ENCODE results near the gene B3GALT6.
A peak's percentile ranks its signal among the peaks of the same experiment; 100 is the strongest.

The B3GALT6 gene

GRCh38 chr1:1264026-1264425 is 32.0 kb downstream of the B3GALT6 start:
- POLR2A ChIA-PET: no interaction called here
- no peak for TF ChIP-seq SP1 (IDR thresholded peaks at IDR 0.05)
- TF ChIP-seq FOXK2 (IDR thresholded peaks at IDR 0.05): no peak
- no peak for TF ChIP-seq NFRKB (IDR thresholded peaks at IDR 0.05)
- TF ChIP-seq, protein P1, sequence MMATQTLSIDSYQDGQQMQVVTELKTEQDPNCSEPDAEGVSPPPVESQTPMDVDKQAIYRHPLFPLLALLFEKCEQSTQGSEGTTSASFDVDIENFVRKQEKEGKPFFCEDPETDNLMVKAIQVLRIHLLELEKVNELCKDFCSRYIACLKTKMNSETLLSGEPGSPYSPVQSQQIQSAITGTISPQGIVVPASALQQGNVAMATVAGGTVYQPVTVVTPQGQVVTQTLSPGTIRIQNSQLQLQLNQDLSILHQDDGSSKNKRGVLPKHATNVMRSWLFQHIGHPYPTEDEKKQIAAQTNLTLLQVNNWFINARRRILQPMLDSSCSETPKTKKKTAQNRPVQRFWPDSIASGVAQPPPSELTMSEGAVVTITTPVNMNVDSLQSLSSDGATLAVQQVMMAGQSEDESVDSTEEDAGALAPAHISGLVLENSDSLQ (IDR thresholded peaks at IDR 0.05): no peak
- no peak for TF ChIP-seq HDGF (IDR thresholded peaks at IDR 0.05; ENCODE audit: borderline replicate concordance)
- no peak for TF ChIP-seq CTBP1 (IDR thresholded peaks at IDR 0.05; ENCODE audit: borderline replicate concordance)
- no peak for TF ChIP-seq FOXA1 (IDR thresholded peaks at IDR 0.05)
- TF ChIP-seq ZNF384 (IDR thresholded peaks at IDR 0.05): no peak
- no peak for TF ChIP-seq BHLHE40 (IDR thresholded peaks at IDR 0.05; ENCODE audit: borderline replicate concordance)
- TF ChIP-seq SUZ12 (IDR thresholded peaks at IDR 0.05): no peak
- no peak for TF ChIP-seq ARNT (IDR thresholded peaks at IDR 0.05)
- no peak for TF ChIP-seq TARDBP (IDR thresholded peaks at IDR 0.05)
- no peak for DNase-seq (ENCODE audit: extremely low spot score)
- CTCF ChIA-PET: no interaction called here

DNA sequence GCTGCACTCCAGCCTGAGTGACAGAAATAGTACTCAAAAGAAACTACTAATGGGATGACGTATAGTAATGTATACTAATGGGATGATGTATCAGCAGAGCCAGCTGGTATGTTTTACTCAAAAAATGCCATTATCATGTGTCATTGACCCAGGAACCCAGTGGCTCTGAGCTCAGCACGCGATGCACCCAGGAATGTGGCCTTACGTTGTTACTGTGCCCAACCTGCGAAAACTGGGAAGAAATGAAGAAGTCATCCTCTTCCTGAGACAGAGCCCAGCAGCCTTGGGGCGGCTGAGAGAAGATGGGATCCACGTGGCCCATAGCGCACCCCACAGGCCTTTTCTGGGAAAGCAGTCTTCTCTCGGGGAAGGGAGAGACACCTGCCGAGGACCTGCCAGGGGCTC is 32.8 kb downstream of the B3GALT6 start:
- ChIA-PET POLR2A (no interaction called here), CTCF (no interaction called here)
- peak; percentile 54 for DNase-seq (ENCODE audit: extremely low spot score)
- TF ChIP-seq BHLHE40 (IDR thresholded peaks at IDR 0.05; ENCODE audit: borderline replicate concordance) (no peak), HDGF (IDR thresholded peaks at IDR 0.05; ENCODE audit: borderline replicate concordance) (no peak), SUZ12 (IDR thresholded peaks at IDR 0.05) (no peak), CTBP1 (IDR thresholded peaks at IDR 0.05; ENCODE audit: borderline replicate concordance) (no peak), L3MBTL2 (conservative IDR thresholded peaks at IDR 0.05) (no peak), FOXK2 (IDR thresholded peaks at IDR 0.05) (no peak), TARDBP (IDR thresholded peaks at IDR 0.05) (no peak), ARNT (IDR thresholded peaks at IDR 0.05) (no peak), FOXA1 (IDR thresholded peaks at IDR 0.05) (no peak), ZNF384 (IDR thresholded peaks at IDR 0.05) (no peak), NFRKB (IDR thresholded peaks at IDR 0.05) (no peak), LEF1 (IDR thresholded peaks at IDR 0.05; ENCODE audit: borderline replicate concordance) (no peak), ELF4 (IDR thresholded peaks at IDR 0.05) (no peak), SP1 (IDR thresholded peaks at IDR 0.05) (no peak), FOXM1 (IDR thresholded peaks at IDR 0.05; ENCODE audit: borderline replicate concordance) (no peak)
- TF ChIP-seq, protein P1 (IDR thresholded peaks at IDR 0.05): no peak

- TF ChIP-seq BHLHE40 (IDR thresholded peaks at IDR 0.05; ENCODE audit: borderline replicate concordance): no peak
- no peak for TF ChIP-seq SP1 (IDR thresholded peaks at IDR 0.05)
- TF ChIP-seq ARNT (IDR thresholded peaks at IDR 0.05): no peak
- no peak for TF ChIP-seq L3MBTL2 (conservative IDR thresholded peaks at IDR 0.05)
- TF ChIP-seq TARDBP (IDR thresholded peaks at IDR 0.05): no peak
- no peak for TF ChIP-seq HDGF (IDR thresholded peaks at IDR 0.05; ENCODE audit: borderline replicate concordance)
- no peak for TF ChIP-seq ZNF384 (IDR thresholded peaks at IDR 0.05)
- TF ChIP-seq FOXM1 (IDR thresholded peaks at IDR 0.05; ENCODE audit: borderline replicate concordance): no peak
- no peak for TF ChIP-seq FOXK2 (IDR thresholded peaks at IDR 0.05)
- no peak for TF ChIP-seq NFRKB (IDR thresholded peaks at IDR 0.05)
- TF ChIP-seq, protein P1 (IDR thresholded peaks at IDR 0.05): no peak
- no peak for DNase-seq (ENCODE audit: extremely low spot score)
- POLR2A ChIA-PET: no interaction called here
- CTCF ChIA-PET: no interaction called here
Measured at GRCh38 chr1:1267488-1268283, 35.6 kb downstream of the B3GALT6 start.

- TF ChIP-seq TARDBP (IDR thresholded peaks at IDR 0.05): no peak
- TF ChIP-seq ZNF384 (IDR thresholded peaks at IDR 0.05): no peak
- no peak for TF ChIP-seq SUZ12 (IDR thresholded peaks at IDR 0.05)
- TF ChIP-seq BHLHE40 (IDR thresholded peaks at IDR 0.05; ENCODE audit: borderline replicate concordance): no peak
- no peak for TF ChIP-seq CTBP1 (IDR thresholded peaks at IDR 0.05; ENCODE audit: borderline replicate concordance)
- TF ChIP-seq L3MBTL2 (conservative IDR thresholded peaks at IDR 0.05): no peak
- TF ChIP-seq ARNT (IDR thresholded peaks at IDR 0.05): no peak
- no peak for TF ChIP-seq FOXK2 (IDR thresholded peaks at IDR 0.05)
- TF ChIP-seq FOXM1 (IDR thresholded peaks at IDR 0.05; ENCODE audit: borderline replicate concordance): no peak
- no peak for TF ChIP-seq LEF1 (IDR thresholded peaks at IDR 0.05; ENCODE audit: borderline replicate concordance)
- TF ChIP-seq, protein P1 (IDR thresholded peaks at IDR 0.05): no peak
- no peak for TF ChIP-seq HDGF (IDR thresholded peaks at IDR 0.05; ENCODE audit: borderline replicate concordance)
- no peak for TF ChIP-seq SP1 (IDR thresholded peaks at IDR 0.05)
- no peak for TF ChIP-seq NFRKB (IDR thresholded peaks at IDR 0.05)
- no peak for TF ChIP-seq FOXA1 (IDR thresholded peaks at IDR 0.05)
- TF ChIP-seq ELF4 (IDR thresholded peaks at IDR 0.05): no peak
- POLR2A ChIA-PET: no interaction called here
- DNase-seq (ENCODE audit: extremely low spot score): no peak
- CTCF ChIA-PET: no interaction called here
Measured at GRCh38 chr1:1268284-1268682, 36.2 kb downstream of the B3GALT6 start.

DNA sequence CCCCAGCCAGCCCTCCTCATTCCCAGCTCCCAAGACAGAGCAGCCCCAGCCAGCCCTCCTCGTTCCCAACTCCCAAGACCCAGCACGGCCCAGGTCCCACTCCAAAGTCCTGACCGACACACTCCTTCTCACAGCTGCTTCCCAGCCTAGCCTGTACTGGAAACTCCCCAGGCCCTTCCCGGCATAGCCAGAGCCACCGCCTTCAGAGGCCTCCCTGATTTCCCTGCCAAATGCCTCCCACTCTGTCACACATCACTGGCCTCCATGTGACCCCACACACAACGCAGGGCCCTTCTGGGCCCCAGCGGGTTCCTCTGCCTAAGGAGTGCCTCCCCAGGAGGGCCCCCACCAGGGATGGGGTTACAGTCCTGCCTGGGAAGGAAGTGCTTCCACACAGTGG is 38.8 kb downstream of the B3GALT6 start:
- TF ChIP-seq LEF1 (IDR thresholded peaks at IDR 0.05; ENCODE audit: borderline replicate concordance) (no peak), ARNT (IDR thresholded peaks at IDR 0.05) (no peak), FOXA1 (IDR thresholded peaks at IDR 0.05) (no peak), TARDBP (IDR thresholded peaks at IDR 0.05) (no peak), ELF4 (IDR thresholded peaks at IDR 0.05) (no peak), SP1 (IDR thresholded peaks at IDR 0.05) (no peak), SUZ12 (IDR thresholded peaks at IDR 0.05) (no peak), ZNF384 (IDR thresholded peaks at IDR 0.05) (no peak), CTBP1 (IDR thresholded peaks at IDR 0.05; ENCODE audit: borderline replicate concordance) (no peak), BHLHE40 (IDR thresholded peaks at IDR 0.05; ENCODE audit: borderline replicate concordance) (no peak), FOXM1 (IDR thresholded peaks at IDR 0.05; ENCODE audit: borderline replicate concordance) (no peak), FOXK2 (IDR thresholded peaks at IDR 0.05) (no peak), HDGF (IDR thresholded peaks at IDR 0.05; ENCODE audit: borderline replicate concordance) (no peak), NFRKB (IDR thresholded peaks at IDR 0.05) (no peak)
- TF ChIP-seq, protein P1 (IDR thresholded peaks at IDR 0.05): no peak
- CTCF ChIA-PET: no interaction called here
- no peak for DNase-seq (ENCODE audit: extremely low spot score)
- POLR2A ChIA-PET: no interaction called here

Measured in HEK293T (cell line).